ENCODE data around the gene TOP2A. TPM values are rescaled to one million over a fixed set of nuclear protein-coding genes. Genes with fewer than 3 reads are reported as not detected.

TOP2A gene
- total RNA-seq, 1 donor from 2014 or later = 1.1 TPM

DNA sequence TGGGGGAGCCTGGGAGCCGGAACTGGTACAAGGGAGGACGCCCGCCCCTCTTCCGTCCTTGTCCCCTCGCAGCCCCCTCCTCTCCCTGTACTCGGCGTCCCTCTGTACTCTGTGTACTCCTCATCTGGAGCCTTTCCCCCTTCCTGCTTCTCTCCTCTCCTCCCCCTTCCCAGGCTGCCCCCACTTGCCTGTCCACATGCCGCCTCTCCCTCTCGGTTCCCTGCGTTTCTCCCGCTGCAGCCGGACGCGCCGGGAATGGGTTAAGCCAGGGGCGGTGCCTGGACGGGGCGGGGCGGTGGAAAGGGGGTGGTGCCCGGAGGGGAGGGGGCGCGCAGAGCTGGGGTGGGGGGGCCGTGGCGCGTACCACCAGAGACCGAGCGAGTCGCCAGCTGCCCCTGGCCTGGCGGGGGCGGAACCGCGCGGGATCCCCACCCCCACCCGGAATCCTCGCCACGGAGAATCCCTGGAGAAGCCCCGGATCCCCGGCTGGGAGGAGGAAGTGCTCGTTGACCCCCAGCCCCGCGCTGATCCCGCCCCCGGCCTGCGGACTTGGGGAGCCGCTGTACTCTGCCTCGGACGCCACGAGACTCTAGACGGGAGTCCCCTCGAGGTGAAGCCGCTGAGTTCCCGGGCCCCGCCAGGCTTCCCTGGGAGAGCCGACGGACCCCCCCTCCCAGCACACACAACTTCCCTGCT is 75.7 kb downstream of the TOP2A start:
- DNase-seq = peak; percentile 88
- peak; percentile 70 for ATAC-seq
- intact Hi-C loops (cut with micrococcal nuclease) = no loop called here

DNA sequence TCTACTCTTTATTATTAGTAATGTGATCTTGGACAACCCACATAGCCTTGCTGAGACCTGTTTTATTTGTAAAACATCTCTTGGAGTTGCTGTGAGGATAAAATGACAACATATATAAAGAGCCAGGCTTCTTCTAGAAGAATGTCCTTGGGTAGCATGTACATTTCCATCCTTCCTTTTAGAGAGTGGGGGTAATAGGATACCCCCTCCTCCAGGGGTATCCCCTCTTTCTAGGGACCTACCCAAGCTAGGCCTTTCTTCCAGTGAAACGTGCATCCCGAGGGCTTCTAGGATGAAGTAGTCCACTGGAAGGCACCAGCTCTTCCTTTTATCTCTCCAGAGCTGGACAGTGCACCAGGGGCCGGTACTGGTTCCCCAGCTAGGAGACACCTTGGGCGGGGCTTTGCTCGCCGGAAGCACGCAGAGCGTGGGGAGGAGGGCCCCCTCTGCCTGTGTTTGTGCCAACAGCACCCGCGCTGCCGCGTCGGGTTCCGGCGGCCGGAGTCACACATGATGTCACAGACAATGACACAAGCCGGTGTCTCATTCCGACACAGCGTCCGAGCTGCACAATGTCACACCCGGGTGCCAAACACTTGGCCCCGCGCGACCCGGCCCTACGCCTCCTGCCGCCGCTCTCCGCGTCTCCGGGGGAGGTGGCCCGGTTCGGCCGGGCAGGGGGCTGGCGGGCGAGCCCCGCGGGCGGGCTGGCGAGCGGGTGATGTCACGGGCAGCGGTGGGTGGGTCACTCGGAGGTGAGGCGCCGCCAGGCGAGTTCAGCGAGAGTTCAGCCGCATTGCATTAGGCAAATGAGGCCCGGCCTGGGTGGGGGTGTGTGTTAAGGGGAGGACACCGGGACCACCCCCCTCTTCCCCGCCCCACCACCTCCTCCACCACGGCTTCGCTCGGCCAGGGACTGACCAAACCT is 76.6 kb downstream of the TOP2A start:
- intact Hi-C loops (cut with micrococcal nuclease) = no loop called here
- peak; percentile 73 for ATAC-seq
- peak; percentile 95 for DNase-seq

DNA sequence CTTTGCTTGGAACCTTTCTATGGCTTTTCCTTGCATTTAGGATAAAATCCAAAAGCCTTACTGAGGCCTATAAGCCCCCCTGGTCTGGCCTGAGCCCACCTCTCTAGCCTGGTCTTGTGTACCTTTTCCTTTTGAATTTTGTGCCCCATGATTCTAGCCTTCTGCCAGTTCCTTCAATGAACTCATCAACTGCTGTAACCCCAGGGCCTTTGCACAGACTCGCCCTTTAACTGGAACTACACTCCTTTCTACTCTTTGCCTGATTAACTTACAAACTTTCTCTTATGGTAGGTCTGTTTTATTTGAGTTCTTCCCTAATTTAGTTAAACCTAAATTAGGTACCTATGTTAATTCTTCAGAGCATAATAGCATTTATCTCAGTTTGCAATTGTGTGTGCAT is 77.4 kb downstream of the TOP2A start:
- DNase-seq = no peak
- ATAC-seq = no peak
- intact Hi-C loops (cut with micrococcal nuclease) = no loop called here

DNA sequence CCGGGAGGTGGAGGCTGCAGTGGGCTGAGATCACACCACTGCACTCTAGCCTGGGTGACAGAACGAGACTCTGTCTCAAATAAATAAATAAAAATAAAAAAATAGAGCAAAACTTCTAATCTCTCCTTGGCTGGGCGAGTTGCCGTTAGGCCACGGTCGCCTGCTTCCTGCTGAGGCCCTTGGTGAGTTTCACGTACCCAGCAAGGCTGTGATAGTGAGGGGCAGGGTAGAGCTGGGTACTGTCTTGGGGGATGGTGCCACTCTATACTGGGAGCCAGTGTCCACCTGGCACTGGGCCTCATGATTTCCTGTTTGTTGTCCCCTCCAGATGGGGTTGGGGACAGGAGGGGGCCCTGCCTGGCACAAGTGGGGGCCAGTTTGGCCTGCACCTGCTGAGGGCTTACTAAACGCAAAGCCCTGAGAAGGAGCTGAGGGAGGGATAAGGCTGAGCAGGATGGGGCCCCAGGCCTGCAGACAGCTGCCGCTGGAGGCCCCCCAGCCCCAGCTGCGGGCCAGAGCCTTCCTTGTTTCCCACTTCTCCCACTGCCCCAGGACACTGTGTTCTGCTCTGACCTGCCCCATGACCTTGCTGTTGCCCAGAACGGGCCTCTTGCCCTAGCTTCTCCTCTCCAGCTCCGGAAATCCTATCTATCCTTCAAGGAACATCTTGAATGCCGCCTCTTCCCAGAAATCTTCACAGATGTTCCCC is 78.6 kb downstream of the TOP2A start:
- DNase-seq = peak; percentile 62
- intact Hi-C loops (cut with micrococcal nuclease) = no loop called here
- ATAC-seq = peak; percentile 1

Other genes starting within 250 kb of the TOP2A start
- 3.8 TPM for gene RAPGEFL1, start 240.4 kb downstream of the TOP2A start, total RNA-seq
- 11.3 TPM for gene WIPF2, start 198.6 kb downstream of the TOP2A start, total RNA-seq
- 0.99 TPM for gene CDC6, start 130.0 kb downstream of the TOP2A start, total RNA-seq
- 18.6 TPM for gene RARA, start 108.7 kb downstream of the TOP2A start, total RNA-seq
- 1.2 TPM for gene GJD3, start 53.2 kb downstream of the TOP2A start, total RNA-seq
- 176 TPM for gene IGFBP4, start 25.6 kb upstream of the TOP2A start, total RNA-seq
- gene TNS4, start 83.7 kb upstream of the TOP2A start, total RNA-seq = not detected
- 0.22 TPM for gene CCR7, start 147.6 kb upstream of the TOP2A start, total RNA-seq
- gene SMARCE1, start 229.9 kb upstream of the TOP2A start, total RNA-seq = 59.8 TPM
- not detected for gene KRT222, start 247.3 kb upstream of the TOP2A start, total RNA-seq